Measurements from ENCODE around the gene RNF113B.

RNF113B gene

DNA sequence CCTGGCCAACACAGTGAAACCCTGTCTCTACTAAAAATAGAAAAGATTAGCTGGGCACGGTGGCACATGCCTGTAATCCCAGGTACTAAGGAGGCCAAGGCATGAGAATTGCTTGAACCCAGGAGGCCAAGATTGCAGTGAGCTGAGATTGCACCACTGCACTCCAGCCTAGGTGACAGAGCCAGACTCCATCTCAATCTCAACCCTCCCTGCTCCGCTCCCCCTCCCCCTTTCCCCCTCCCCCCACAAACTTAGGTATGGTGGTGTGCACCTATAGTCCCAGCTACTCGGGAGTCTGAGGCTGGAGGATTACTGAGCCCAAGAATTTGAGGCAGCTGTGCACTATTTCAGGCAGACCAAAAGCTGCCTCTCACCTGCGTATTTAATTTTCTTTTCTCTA is 21.6 kb upstream of the RNF113B start:
- DNase-seq (ENCODE audit: extremely low read depth, low read depth), result no peak
- no peak for TF ChIP-seq CTCF (IDR thresholded peaks at IDR 0.05; ENCODE audit: low read depth, low read length)

DNA sequence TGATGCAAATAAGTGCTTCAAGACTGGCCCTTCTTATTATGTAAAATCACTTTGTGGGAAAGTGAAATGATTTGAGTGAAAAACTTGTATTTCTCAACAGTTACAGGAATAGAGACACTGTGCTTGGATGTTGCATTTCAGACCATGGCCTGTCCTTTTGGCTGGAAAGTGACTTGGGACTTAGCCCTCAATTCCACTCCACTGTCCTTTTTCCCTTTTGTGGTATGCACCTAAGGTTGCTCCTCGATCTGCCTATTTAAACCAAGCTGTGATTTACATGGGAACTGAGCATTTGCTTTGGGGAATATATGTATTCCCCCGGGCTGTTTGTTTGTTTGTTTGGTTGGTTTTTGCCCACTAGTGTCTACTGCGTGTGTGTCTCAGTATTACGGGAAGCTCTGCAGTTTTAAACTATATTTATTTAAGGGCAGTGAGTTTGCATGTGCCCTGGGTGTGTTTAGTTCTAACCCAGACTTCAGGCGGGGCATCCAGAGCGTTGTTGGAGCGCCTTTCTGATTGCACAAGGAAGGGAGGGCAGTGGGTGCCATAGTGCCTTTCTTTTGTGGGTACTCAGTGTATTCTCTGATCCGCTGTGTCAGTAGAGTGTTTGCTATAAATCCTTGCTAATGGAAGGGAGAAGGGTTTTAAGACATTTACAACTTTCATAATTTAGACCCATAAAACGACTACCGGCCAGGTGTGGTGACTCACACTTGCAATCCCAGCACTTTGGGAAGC is 18.2 kb upstream of the RNF113B start:
- no peak for TF ChIP-seq CTCF (IDR thresholded peaks at IDR 0.05; ENCODE audit: low read depth, low read length)

DNA sequence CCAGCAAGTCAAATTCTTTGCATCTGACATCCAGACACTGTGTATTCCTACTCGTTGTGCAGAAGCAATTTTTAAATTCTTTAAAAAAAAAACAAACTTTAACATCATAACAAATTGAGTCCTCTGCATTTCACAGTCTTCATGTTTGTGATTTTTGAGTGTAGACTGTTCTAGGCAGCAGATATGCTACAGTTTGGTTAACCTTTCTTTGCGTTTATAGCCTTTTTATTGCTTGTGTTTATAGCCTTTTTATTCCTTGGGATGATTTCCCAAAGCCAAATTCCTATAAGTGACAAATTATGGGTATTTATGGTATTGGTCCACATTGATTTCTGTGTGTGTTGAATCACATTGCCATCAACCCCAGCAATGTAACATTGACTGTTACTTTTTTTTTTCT is 14.9 kb upstream of the RNF113B start:
- no peak for DNase-seq (ENCODE audit: extremely low read depth, low read depth)
- no peak for TF ChIP-seq CTCF (IDR thresholded peaks at IDR 0.05; ENCODE audit: low read depth, low read length)

More for the DNA sequence above, 18.2 kb upstream of the RNF113B start:
- DNase-seq (ENCODE audit: extremely low read depth, low read depth), result no peak

DNA sequence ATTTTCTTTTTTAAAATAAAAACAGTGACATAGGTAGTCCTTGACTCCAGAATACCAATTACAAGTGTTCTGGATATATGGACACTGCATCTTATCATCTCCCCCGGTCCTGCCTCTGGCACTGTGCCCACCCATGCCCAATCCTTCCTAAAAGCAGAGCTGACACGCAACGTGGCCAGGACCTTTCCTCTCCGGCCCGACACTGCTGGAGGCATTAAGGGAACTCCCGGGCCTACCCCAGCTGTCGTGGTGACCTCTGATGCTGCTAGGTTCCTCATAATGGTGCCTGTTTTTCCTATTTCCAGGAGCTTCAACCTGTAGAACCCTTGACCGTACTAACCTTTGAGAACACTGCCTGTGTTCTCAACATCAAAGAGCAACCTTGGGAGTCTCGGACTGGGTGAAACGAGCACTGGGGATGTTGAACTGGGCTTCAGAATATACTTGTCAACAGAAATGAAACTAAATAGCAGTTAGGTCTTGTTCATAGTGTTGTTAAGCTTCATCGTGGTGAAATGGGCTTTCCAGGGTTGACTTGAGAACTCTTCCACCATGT is 13.9 kb upstream of the RNF113B start:
- TF ChIP-seq CTCF (IDR thresholded peaks at IDR 0.05; ENCODE audit: low read depth, low read length), result no peak
- DNase-seq (ENCODE audit: extremely low read depth, low read depth), result no peak

GRCh38 chr13:98189841-98190505 is 12.9 kb upstream of the RNF113B start:
- no peak for DNase-seq (ENCODE audit: extremely low read depth, low read depth)
- no peak for TF ChIP-seq CTCF (IDR thresholded peaks at IDR 0.05; ENCODE audit: low read depth, low read length)

DNA sequence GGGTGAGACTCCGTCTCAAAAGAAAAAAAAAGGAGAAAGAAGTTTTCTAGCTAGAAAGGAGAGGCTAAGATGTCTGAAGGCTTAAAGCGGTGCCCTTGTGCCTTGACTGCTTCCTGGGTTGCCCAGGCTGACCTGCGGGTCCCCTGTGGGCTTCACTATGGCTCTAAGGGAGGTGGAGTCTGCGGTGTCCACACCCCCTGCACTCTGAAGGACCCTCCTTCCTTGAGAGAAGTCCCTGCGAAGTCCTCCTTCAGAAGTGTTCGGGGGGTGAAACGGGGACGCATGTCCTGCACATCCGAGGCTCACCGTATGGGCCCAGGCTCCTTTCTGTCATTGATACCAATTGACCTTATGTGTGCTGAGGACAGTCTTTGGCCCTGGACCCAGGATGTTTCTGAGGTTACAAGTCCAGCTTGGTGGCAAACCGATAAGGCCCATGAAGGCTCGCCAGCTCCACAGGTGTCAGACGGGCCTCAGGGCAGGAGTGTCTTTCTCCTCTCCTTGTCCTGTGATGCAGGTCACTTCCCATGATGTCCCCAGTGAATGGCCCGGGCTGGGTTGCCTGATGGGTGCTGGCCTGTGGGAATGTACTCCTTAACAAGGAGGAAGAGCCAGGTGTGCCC is 11.6 kb upstream of the RNF113B start:
- no peak for DNase-seq (ENCODE audit: extremely low read depth, low read depth)

More for the DNA sequence above, 11.6 kb upstream of the RNF113B start:
- TF ChIP-seq CTCF (IDR thresholded peaks at IDR 0.05; ENCODE audit: low read depth, low read length), result no peak
